Muscle of arm (tissue), 12 donors: ENCODE measurements around the gene KCNQ5. TPM values are rescaled to one million over a fixed set of nuclear protein-coding genes. Genes with fewer than 3 reads are reported as not detected.
"Not testable (repeated sequence)": the region's sequence is repeated elsewhere in the genome, so short reads cannot be mapped to it uniquely, and the experiment has no call there.

Source experiments
- DNase-seq: peaks from one replicate; pipeline ENCODE4 v3.0.0-alpha.2; 2013
- polyA plus RNA-seq, 12 donors: library from polyadenylated mRNA; unstranded; fragments of 120-200 nt; gene quantifications; one replicate each; pipeline ENCODE4 v1.2.1, GENCODE V29; 2013; ENCODE audit not compliant: insufficient read length in 12 of 12

KCNQ5 gene
- polyA plus RNA-seq, 12 donors = 0.36 to 2.4 (median 1.3) TPM; not detected in 1

DNA sequence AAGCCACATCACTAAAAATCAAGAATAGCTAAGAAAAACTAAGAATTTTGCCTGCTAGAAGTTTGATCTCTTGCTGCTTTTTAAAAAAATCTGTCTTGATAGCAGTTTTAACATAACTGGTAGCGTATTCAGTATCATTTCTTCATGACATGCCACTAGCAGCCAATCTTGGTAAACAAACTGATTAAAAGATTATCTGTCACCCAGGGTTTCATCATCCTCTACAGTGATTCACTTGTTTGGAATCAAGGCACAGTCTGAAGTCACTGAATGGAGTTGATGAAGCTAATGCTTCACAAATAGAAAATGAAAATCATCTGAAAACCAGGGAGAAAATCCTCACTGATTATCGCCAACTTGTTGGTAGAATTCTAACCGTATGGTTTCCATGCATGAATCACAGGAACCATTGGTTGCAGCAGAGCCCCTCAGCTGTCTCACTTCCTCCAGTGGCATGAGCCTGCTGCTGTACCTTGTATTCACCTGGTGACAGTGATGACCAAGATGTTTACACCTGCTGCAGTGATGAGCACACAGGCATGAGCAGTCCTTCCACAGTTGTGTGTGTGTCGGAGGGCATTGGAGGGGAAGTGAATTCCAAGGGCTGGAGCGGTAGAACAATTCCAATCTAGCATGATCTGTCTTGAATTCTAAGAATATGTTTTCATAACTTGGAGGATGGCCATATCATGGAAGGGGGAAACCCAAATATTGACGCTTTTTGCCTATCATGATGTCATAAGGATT, 328.4 kb downstream of the KCNQ5 start:
- DNase-seq = no peak

DNA sequence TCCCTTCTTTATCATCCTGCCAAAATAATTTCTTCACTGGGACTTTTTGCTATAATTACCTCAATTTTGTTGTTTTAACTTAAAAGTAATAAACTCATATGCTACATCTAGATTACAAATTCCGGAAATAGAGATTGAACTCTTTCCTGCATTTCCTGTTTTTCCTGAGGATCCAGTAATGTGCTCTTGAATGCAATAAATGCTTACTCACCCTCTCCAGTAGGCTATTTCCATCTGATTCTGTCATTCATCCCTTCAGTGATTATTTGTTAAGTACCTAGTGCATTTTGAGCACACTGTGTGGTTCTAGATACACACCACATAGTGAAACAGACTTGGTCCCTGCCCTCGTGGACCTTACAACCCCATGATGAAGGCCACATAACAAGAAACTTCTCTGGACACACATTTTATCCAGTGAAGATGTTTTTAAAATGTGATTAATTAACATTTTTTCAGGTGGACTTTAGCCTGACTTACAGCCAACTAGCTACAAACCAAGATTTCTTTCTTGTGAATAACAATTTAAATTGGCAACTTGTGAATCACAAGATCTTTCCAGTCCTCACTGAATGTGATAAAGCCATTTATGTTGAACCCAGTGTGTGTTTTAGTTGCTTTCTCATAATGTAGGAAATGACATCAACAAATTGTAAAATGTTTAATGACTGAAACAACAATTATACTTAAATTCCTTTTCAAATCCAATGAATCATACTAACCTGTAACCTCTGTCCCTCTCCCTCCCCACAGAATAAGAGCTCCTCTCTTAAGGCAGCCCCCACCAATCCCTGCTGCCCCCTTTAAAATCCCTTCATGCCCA, 331.2 kb downstream of the KCNQ5 start:
- no peak for DNase-seq

DNA sequence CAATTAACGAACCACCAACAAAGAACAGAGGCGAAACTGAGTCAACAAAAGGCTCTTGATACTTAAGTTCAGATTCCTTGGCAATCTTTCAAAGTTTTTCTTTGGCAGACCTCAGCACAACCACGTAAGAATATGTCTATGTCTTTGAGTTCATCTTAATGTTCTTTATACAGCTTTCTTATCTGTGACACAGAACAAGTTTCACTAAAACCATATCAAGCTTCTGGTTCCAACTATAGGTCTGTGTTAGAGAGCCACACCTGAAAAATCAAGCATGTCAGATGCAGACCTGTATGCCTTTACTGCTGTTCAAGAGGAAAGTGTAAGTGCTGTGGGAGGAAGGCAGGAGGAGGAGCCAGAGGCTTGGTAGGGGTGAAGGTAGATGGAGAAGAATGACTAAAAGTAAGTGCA, 332.1 kb downstream of the KCNQ5 start:
- no peak for DNase-seq

DNA sequence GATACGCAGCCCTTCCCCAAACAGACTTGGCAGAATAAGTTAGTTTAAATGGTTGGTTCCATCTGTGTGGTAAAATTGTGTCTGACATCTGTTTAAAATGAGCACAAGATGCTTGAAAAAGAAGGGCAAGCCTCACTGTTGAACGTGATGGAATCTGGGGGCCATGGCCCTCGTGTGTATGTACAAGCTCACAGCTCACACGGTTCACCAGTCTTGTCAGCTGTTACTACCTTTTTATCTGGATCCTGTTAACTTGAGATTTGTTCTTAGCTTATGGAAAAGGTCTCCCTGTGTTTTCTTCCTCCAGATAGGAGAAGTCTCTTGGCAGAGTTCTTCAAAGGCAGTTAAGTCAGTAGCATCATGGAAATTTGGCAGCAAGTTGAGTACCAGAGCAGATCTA, 332.9 kb downstream of the KCNQ5 start:
- no peak for DNase-seq

DNA sequence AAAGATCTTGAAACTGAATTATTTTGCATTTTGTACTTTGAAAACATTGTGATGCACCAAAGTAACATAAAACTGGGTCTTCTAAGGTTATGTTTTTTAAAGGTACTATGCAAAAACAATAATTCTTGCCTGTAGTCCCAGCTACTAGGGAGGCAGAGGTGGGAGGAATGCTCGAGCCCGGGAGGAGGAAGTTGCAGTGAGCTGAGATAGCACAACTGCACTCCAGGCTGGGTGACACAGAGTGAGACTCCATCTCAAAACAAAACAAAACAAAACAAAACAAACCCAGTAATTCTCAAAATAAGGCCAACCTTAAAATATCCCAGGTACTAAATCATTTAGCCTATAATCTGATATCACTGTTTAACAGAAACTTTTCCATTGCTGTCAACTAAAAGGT, 333.8 kb downstream of the KCNQ5 start:
- DNase-seq = no peak

DNA sequence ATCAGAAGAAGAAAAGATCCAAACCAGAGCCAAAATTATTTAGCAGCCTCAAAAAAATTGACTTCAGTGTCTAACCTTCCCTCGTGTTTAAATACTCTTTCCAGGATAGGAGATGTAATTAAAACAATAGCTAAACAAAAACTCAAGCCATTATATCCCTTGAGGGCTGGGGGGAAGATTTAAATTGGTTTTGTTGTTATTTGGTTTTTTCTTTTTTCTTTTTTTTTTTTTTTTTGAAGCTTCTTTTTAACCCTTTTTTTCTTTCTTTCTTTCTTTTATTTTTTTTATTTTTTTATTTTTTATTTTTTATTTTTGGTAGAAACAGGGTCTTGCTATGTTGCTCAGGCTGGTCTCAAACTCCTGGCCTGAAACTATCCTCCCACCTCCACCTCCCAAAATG, 334.4 kb downstream of the KCNQ5 start:
- DNase-seq = no peak

DNA sequence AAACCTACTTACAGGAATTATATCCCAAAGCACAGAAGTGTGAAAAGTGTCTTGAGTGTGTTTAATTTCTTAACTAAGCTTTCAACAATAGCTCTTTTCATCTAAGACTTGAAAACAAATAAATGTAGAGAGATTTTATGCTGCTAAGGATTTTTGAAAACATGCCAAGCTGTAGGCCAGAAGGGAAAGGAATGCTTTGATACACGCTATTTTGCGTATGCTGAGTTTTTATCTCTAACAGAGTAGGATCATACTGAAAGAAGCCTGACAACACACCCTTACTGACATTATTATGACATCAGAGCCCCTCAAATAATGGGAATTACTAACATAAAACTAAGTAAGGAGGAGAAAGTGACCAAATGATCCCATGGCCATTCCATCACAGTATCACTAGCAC, 338.0 kb downstream of the KCNQ5 start:
- no peak for DNase-seq

DNA sequence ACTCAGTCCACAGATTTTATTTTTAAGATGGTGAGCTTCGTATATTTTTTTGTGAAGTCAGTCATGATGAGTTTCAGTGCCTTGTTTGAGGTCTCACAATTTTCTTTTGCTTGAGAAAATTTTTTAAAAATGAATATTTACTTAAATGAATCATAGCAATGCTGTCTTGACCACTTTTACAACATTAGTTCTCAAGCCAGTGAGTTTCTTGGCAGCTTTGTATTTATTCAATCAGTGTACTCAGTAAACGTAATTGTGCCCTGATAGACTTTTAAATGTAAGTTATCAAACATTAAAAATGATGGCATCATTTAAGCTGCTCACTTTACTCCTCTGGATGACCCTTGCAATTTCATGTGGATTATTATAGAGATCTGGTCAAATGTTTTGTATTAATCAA, 342.1 kb downstream of the KCNQ5 start:
- no peak for DNase-seq

DNA sequence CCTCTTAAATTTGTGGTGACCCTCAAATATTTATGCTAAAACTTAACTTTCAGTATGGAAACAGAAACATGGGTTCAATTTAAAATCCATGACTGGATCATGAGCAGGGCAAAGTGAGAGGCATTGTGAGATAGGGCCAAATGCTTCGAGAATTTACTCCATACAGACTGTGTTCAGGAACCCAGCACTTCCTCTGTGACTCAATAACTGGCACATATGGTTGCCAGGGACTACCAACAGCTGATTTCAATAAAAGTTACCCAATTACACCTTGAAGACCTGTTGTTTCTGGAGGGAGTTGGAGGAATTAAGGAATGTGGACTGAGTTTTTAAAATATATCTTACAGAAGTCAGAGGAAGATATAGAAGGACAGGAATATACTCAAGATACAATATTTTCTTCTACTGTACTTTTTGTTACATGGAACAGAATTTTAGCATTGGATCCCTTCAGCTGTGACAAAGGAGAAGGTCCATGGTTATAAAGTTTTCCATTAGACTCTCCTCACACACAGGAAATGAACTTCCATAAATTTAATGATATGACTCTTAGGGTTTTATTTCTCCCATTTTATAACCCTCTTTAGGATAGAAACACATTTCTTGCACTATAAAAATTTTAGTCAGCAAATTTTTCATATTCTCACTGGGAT, 344.9 kb downstream of the KCNQ5 start:
- no peak for DNase-seq

DNA sequence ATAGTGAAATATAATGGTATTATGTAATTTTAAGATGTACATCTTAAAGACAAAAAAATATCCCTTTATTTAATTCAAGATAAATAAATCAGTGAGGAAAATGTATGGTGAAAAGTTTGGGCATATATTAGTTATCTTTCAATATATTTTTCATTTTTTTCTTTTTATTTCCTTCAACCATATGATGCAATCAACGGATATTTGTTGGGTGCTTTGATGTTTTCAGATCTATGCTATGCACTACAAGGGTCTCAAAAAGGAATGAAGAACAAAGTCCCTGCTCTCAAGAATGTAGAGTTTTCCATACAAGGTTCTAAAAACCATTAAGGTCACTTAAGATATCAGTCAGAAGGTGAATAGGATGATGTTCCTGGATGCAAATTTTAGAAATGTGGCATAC, 345.5 kb downstream of the KCNQ5 start:
- no peak for DNase-seq

DNA sequence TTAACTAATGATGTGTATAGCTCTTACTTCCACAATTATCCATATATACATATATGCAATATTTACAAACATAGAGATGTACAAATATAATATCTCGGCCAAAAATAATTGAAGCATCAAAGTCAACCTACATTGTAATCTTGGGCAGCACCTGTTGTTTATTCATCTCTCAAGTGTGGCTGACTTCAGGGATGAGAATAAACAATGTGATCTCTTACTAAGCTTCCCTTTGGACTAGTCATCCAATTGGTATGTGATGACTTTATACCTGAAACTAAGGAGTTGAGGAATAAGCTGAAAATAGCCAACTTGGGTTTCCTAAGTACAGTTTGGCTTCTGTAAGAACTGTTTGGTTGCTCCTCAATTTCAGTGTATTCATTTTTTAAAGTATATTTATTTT, 346.8 kb downstream of the KCNQ5 start:
- DNase-seq = no peak

DNA sequence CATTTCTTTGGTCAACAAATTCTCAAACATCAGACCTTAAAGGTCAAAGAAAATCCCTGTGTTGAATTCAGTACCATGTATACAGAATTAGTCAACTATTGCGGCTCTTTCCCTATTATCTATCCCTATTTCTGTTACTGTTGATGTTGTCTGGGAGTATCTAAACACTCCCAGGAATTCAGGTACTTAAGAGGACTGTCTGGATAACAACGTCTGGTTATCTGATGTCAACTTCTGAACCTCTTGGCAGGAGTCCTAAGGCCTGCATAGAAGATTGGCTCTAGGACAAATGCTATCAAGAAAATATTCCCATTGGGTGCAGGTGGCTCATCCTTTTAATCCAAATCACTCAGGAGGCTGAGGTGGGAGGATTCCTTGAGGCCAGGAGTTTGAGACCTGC, 347.8 kb downstream of the KCNQ5 start:
- DNase-seq = no peak

DNA sequence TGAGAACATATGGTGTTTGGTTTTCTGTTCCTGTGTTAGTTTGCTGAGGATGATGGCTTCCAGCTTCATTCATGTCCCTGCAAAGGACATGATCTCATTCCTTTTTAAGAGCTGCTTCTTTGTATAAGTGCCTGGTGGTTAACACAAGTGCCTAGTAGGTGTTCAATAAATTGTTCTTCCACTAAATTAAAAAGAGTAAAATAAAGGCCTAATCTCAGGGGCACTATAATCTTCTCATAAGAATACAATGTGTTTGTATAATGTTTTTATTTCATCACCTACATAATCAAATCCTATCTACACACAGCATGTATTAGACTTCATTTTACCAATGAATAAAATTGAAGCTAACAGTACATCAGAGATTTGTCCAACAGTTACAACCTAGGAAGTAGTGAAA, 350.7 kb downstream of the KCNQ5 start:
- no peak for DNase-seq

DNA sequence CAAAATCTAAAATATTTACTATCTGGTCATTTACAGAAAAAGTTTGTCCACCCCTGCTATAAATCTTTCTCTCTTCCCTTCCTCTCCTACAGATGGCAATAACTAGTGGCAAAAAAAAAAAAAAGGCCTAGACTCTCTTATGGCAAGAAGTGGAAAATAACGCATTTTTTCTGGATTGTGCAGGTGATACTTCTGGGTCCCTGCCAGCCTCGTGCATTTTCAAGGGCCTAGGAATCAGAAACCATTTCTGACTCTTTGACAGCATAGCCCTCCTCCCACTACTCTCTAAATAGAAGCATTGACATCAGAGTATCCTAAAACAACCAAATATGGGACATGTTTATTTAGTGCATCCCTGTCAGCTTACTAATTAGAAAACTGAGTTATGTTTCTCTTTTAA, 352.4 kb downstream of the KCNQ5 start:
- no peak for DNase-seq

DNA sequence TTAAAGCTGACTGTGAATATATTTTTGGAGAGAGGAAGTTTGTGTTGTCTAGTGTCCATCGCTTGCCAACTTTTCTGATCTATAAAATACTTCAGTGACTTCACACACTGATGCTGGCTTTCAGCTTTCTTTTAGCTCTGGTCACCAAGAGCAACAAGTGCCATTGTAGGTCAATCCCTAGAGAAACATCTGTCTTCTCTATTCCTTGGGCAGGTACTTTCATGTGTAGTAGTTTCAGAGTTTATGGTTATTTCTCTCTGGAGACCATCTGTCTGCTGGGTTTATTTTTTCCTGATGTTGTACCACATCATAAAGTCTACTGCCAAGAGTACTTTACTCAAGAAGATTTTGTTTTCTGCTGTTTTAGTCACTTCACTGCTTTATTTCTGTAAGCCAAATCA, 353.5 kb downstream of the KCNQ5 start:
- DNase-seq = no peak

DNA sequence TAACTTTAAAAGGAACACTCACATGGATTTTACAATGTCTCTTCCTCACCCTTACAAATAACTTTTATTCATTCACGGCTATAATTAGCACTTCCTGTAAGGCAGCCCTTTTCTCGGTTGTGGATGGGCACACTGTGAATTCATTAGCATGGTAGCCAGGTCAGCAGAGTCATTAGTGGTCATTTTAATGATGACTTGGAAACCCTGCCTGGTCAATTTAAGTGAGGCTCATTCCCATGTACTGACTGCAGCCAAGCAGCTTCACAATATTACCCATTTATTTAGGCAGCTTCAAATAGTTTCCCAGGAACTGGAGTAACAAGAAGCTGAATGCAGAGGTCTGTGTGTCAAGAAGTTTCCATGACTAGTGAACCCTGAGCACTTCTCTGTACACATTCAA, 354.6 kb downstream of the KCNQ5 start:
- no peak for DNase-seq

DNA sequence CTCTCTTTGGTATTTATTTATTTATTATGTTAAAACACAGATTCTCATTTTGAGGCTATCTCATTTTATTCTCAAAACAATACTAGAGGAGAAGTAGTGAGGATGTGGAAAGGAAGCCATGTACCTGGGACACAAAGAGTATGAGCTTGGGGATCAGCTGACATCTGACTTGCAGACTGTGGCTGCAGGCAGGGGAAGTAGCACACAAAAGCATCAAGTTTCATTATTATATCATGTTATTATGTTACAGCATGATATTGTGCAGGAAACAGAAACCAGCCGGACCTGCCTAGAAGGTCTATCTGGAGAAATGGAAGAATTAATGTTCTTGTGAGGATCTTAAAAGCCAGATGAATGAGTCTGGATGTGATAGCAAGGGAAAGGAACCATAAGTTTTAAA, 355.2 kb downstream of the KCNQ5 start:
- no peak for DNase-seq

DNA sequence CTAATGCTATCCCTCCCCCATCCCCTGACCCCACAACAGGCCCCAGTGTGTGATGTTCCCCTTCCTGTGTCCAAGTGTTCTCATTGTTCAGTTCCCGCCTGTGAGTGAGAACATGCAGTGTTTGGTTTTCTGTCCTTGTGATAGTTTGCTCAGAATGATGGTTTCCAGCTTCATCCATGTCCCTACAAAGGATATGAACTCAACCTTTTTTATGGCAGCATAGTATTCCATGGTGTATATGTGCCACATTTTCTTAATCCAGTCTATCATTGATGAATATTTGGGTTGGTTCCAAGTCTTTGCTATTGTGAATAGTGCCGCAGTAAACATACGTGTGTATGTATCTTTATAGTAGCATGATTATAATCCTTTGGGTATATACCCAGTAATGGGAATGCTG, 356.9 kb downstream of the KCNQ5 start:
- not testable (repeated sequence) for DNase-seq

DNA sequence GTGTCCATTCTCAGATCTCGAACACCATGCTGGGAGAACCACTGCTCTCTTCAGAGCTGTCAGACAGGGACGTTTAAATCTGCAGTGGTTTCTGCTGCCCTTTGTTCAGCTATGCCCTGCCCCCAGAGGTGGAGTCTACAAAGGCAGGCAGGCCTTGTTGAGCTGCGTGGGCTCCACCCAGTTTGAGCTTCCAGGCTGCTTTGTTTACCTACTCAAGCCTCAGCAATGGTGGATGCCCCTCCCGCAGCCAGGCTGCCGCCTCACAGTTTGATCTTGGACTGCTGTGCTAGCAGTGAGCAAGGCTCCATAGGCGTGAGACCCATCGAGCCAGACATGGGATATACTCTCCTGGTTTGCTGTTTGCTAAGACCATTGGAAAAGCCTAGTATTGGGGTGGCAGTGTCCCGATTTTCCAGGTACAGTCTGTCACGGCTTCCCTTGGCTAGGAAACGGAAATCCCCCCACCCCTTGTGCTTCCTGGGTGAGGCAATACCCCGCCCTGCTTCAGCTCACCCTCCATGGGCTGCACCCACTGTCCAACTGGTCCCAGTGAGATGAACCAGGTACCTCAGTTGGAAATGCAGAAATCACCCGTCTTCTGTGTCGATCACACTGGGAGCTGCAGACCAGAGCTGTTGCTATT, 362.4 kb downstream of the KCNQ5 start:
- not testable (repeated sequence) for DNase-seq

DNA sequence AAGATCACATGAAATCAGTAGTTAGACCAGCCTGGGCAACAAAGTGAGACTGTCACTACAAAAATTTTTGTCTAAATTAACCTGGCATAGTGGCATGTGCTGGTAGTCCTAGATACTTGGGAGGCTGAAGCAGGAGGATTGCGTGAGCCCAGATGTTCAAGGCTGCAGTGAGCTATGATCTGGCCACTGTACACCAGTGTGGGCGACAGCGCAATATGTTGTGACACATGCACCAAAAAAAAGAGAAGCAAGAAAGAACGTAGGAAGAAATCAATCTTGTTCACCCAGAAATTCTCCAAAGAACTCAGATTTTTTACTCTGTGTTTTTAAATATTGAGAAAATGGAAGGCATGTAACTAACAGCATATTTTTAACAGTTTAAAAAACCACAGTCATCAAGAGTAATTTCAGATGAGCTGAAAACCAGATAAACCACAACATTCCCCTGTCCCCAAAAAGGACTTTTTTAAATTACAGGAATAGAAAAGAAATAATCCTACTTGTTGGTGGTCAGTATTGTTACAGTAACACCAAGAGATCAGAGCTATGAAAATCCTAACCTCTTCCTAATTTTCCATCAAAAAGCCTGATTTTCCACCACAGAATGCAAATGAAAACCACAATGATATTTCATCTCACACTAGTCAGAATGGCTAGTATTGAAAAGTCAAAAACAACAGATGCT, 363.3 kb downstream of the KCNQ5 start:
- no peak for DNase-seq

DNA sequence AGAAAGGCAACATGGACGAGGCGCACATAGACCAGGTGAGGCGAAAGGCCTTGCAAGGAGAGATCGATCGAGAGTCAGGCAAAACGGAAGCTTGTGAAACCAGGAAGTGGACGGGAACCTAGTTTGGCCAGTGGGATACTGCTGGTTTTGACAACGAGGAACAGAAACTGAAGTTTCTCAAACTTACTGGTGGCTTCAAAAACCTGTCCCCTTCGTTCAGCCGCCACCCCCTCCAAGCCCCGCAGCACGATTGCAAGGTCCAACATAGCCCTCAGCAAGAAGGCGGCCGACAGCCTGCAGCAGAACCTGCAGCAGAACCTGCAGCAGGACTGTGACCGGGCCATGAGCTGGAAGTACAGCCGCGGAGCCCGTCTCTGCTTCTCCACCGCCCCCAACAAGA, 365.4 kb downstream of the KCNQ5 start:
- no peak for DNase-seq

DNA sequence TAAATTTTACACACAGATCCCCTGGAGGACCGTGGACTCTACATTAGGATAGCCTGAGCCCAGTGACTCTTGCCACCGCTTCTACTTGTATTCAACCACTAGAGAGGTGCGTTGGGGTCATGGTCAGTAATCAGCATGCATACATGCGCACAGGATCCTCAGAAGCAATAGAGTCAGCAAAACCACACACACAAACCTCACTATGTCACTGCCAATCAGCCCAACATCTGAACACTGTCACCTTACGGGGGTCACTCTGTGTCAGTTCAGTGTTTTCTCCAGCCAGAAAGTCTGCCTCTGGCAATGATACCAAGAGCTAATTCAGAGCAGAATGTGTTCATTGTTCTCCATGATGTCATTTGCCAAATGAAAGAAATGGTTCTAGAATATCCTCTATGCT, 378.1 kb downstream of the KCNQ5 start:
- no peak for DNase-seq
